ENCODE results near the gene ISYNA1.
"Not testable (repeated sequence)": the region's sequence is repeated elsewhere in the genome, so short reads cannot be mapped to it uniquely, and the experiment has no call there.

Gene ISYNA1

DNA sequence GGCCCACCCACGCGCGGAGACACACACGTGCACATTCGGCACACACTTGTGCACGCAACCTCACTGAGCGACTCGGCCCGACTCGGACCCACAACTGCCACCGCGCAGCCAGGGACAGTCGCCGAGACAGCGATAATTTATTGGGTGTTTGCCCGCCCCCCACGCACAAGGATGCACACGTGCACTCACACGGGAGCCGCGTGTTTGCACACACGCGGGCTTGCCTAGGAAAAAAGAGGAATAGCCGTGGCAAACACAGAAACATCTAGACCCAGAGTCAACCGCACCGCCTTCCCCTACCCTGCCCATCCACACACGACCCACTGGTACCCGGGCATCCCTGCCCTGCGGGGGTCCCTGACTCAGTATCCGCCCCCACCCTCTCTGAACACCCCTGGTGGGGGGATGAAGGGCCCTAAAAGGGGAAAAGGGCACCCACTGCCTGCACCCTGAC, 19.9 kb downstream of the ISYNA1 start:
- DNase-seq, result no peak

- DNase-seq, result peak; percentile 97
These were observed 20.5 kb downstream of the ISYNA1 start for GRCh38 chr19:18417250-18418028.

DNA sequence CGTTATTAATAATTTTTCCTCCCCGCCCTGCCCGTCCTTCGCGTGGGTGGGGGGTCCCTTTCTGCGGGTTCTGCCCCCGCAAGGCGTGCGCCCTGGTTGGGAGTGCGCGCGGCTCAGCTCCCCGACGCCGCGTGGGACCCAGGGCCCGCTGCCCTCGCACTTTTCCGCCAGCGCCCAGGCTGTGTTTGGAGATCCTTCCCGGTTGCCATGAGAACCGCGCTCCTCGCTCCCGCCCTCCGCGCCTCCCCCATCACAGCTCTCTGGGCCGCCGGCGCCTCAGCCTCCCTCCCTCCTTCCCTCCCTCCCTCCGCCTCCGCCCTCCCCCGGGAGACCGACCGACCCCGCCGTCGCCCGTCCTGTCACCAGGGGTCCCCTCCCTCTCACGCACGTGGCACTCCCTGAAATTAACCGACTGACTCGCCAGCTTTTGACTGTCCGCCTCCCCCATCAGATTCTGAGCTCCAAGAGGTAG, 21.1 kb downstream of the ISYNA1 start:
- peak; percentile 97 for DNase-seq

DNA sequence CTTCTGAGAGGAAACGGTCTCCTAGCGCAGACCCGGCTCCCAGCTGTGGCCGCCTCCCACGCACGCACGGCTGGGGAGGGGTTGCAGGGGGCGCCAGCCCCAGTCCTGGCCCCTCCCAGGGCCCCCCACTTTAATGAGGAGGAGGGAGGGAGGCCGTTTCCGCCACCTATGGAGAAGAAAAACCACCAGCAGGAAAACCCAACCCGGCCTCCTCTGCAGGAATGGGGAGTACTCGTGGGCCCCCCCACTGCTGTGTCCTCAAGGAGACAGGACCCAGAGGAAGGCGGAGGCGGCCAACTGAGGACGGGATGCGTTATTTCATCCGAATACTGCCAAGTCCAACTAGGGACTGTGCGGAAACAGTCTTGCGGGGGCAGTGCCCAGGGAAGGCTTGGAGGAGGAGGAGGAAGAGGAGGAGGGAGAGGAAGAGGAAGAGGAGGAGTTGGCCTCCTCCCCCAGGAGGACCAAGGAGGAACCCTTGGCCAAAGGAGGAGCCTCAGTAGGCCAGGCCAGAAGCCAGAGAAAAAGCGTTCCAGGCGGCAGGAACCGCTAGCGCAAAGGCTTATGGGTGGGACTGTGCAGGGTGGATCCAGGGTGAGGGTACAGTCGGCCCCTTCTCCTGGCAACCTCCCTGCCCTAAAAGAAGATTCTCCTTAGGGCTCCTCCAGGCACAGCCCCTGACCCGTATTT, 22.6 kb downstream of the ISYNA1 start:
- no peak for DNase-seq

DNA sequence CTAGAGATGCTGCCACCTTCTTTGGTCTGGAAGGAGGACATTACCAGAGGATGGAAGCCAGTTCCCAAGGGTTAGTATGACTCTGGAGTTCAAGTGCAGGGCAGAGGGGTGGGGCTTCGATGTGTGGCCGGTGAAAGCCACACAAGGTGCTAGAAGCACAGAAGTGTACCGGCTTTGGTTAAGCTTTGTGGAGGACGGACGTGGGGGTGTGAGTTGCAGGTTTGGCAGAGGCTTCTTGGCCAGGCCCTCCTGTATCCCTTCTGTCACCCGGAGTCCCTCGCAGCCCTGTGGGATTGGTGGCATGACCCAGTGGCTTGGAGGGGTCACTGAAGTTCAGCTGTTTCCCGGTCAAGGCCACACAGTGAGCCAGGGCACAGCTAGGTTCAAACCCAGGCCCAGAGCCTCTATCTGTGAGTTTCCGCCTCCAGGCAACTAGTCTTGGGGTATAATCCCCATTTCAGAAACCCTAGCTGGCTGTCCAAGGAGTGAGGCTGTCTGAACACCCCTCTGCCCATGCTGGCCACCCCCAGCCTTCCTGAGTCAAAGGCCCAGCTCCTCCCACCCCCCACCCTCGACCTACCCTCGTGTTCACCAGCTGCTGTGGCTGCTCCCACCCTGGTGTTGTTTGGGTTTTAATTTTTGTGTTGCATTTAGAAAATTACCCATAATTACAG, 23.3 kb downstream of the ISYNA1 start:
- DNase-seq, result peak; percentile 57

DNA sequence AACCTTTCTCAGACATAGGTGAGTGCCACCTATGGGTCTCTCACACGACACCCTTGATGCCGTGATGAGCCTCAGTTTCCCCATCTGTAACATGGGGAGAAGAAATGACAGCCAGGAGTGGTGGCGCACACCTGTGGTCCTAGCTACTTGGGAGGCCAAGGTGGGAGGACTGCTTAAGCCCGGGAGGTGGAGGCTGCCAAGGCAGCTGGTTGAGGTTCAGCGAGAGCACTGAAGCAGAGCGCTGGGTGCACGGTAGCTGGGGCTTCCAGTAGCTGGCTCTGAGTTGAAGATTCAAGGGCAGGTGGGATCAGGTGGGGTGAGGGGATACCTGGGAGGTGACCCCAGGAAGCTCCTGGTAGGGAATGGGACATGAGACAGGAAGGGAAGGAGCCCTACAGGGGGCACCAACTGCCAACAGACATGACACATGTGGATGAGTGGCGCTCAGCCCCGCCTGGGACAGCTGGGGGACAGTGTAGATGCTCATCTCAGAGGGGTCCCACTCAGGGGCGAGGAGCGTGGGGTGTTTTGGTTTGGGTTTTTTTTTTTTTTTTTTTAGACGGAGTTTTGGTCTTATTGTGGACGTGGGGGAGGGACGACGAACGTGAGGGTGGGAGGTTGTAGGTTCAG, 25.2 kb downstream of the ISYNA1 start:
- DNase-seq, result no peak

DNA sequence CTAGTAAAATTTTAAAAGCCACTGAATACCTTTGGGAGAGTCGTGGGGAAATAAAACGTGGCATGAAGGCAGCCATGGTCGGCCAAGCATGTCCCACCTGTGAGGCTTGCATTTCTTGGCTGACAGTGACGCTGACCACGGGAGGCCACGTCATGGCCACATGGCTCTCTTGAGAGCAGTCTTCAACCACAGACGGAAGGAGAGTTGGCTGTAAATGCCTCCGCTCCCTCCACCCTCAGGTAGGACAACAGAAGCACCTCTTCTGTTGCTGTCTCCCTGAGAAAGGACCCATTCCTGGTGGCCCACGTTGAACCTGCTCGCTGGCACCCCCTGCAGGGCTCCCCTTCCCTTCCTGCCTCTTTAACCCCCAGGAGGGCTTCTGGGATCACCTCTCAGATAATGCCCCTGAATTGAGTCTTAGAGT, 29.9 kb downstream of the ISYNA1 start:
- peak; percentile 68 for DNase-seq

GRCh38 chr19:18406749-18407148, 31.2 kb downstream of the ISYNA1 start:
- no peak for DNase-seq

DNA sequence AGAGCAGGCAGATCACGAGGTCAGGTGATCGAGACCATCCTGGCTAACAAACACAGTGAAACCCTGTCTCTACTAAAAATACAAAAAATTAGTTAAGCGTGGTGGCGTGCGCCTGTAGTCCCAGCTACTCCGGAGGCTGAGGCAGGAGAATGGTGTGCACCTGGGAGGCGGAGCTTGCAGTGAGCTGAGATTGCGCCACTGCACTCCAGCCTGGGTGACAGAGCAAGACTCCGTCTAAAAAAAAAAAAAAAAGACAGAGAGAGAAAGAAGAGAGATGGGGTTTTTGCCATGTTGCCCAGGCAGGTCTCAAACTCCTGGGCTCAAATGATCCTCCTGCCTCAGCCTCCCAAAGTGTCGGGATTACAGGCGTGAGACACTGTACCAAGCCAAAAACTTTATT, 32.2 kb downstream of the ISYNA1 start:
- DNase-seq, result not testable (repeated sequence)

DNA sequence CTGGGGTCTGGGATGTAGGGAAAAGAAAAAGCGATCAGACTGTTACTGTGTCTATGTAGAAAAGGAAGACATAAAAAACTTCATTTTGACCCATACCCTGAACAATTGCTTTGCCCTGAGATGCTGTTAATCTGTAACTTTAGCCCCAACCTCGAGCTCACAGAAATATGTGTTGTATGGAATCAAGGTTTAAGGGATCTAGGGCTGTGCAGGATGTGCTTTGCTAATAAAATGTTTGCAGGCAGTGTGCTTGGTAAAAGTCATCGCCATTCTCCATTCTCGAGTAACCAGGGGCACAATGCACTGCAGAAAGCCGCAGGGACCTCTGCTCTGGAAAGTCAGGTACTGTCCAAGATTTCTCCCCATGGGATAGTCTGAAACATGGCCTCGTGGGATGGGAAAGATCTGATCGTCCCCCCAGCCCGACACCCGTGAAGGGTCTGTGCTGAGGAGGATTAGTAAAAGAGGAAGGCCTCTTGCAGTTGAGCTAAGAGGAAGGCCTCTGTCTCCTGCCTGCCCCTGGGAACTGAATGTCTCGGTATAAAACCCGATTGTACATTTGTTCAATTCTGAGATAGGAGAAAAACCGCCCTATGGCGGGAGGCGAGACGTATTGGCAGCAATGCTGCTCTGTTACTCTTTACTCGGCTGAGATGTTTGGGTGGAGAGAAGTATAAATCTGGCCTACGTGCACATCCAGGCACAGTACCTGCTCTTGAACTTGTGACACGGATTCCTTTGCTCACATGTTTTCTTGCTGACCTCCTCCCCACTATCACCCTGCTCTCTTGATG, 35.3 kb downstream of the ISYNA1 start:
- not testable (repeated sequence) for DNase-seq

DNA sequence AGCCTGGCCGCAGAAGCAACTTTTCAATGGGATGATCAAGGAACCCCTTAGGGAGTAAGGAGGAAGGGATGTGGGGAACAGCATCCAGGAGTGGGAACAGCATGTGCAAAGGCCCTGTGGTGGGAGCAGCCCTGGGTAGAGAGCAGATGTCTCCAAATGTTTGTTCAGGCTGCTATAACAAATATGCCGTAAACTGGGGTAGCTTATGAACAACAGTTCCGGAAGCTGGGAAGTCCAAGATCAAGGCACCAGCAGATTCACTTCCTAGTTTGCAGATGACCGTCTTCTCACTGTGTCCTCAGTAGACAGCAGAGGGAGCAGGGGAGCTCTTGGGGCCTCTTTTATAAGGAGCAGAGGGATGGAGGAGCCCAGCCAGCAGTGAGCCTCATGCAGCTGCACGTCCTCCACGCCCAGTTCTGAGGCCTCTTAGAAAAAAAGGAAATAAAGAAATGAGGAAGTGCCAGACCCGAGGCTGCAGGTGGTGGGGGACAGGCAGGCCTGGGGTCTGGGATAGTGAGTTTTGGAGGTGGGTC, 36.3 kb downstream of the ISYNA1 start:
- peak; percentile 73 for DNase-seq

DNA sequence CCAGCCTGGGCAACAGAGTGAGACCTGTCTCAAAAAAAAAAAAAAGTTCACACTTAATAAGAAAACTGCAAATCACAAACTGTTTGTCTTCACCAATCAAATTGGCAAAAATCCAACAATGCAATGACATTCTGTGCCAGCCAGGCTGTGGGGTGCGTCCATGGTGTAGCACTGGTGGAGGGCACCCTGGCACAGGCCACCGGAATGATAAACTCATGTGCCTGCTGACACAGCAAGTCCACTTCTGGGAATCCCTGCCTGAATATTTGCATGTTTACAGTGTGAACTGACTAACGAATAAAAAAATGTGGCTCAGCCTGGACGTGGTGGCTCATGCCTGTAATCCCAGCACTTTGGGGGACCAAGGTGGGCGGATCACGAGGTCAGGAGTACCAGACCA, 38.9 kb downstream of the ISYNA1 start:
- DNase-seq, result no peak

DNA sequence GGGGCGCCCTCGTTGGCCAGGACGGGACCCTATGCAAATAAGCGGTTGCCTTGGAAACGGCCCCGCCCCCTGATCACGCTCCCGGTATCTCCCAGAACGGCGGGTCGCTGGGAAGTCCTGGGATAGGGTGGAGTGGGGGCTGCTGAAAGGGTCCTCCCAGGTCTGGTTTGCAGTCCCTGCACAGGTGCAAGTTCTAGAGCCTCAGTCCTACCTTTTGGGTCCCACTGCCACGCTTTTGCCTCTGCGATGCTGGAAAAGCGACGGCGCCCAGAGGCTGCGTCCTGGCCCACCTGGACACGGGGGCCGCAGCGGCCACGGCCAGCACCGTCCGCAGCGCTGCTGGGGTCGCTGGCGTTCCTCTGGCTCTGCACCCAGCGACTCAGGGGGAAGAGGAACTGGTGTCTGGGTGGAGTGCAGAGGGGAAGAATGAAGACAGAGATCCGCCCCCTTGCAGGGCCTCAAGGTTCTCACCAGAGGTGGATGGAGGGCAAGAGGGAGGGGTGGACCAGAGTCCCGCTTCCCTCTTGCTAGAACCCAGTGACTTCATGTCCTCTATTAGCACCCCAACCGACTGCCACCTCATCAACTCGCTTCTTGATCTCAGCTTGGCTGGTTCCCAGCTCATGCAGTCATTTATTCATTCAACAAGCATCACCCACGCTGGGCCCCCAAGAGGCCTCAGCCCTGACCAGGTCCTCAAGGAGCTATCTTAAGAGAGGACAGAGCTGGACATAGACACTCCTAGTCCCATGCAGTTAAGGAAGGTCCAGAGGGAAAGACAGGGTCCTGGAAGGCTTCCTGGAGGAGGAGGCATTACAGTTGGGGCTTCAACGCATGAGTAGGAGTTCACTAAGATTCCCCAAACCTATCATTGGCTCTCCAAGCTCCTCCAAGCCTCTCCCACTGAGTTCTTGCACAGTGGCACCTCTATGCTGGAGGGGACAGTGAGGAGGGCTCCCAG, 40.4 kb downstream of the ISYNA1 start, which contains the start of gene LRRC25:
TSS of gene LRRC25 (minus strand) at position 381 of the 961 bp plus-strand sequence. CDS start 659 bp downstream, outside the sequence.
- peak; percentile 71 for DNase-seq

DNA sequence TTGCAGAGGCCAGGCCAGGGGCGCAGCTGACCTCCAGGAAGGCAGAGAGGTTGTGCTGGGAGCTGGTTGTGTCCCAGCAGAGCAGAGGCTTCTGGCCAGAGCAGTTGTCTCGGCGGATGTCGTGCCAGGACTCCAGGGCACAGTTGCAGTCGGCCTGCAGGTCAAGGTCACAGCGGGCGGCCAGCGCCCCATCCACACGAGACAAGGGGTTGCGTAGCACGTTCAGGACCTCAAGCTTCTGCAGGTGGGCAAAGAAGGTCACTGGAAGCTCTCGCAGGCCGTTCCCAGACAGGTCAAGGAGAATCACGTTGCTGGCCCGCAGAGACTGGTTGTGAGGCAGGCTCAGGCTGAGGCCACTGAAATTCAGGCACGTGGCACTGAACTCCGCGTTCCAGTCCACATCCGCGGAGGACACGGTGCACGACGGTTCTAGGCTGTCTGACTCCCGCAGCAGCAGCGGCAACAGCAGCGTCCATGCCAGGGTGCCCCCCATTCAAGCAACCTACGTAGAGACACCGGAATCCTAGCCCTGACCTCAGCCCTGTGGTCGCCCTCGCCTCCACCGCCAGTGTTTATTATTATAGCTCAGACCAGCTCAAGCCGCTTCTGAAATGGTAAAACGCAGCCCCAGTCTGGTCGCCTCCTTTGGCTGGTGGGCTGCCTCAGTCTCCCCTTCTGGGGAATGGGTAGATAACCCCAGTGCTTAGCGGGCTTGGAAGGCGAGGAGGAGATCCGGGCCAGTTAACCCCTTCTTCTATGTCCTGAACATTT, 41.3 kb downstream of the ISYNA1 start:
- DNase-seq, result no peak

DNA sequence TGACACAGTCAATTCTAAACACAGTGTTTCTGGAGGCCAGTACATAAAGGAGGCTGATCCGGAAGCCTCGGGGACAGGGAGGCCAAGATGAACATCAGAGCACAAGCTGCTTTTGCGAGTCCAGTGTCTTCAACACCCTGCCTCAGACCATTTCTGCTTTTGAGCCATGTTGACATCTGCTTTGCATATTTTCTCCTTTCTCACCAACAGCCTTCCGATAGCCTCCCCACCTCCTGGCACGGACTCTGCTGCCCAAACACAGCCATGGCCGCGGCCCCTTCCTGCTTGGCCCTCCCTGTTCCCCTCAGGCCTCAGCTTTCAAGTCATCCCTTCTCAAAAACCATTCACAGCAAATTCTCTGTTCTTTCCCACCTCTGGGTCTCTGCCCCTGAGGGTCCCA, 44.1 kb downstream of the ISYNA1 start:
- DNase-seq, result no peak

- DNase-seq, result no peak
These were observed 45.0 kb downstream of the ISYNA1 start for GRCh38 chr19:18392926-18393325.

- DNase-seq, result no peak
These were observed 45.5 kb downstream of the ISYNA1 start for GRCh38 chr19:18392417-18392816.

GRCh38 chr19:18391509-18392075, 46.3 kb downstream of the ISYNA1 start:
- DNase-seq, result no peak
